ENCODE measurements around the gene CPNE9. TPM values are rescaled to one million over a fixed set of nuclear protein-coding genes. Genes with fewer than 3 reads are reported as not detected.

The CPNE9 gene
- total RNA-seq, 1 donor from 2014 or later, result 0.20 TPM

- ChIA-PET POLR2A (no interaction called here), CTCF (interaction anchor here (1.3 kb wide), 1 partner anchor 13 kb away, joined by 3 read pairs; no protein-coding TSS in a partner anchor)
- Mint-ChIP-seq H3K4me3 (no peak overlapping the region), H3K27ac (no peak overlapping the region), H3K36me3 (ENCODE audit: low read depth) (no peaks in the 10 kb centered on the region), H3K27me3 (peaks cover 2% of the 10 kb centered on the region), H3K4me1 (no peaks in the 10 kb centered on the region), H3K9me3 (no peaks in the 10 kb centered on the region)
- DNase-seq (no peak), ATAC-seq (ENCODE audit: low read depth) (no peak)
- intact Hi-C loops (cut with micrococcal nuclease), result no loop called here
- no peak for TF ChIP-seq CTCF (IDR thresholded peaks at IDR 0.05)
Measured at GRCh38 chr3:9715136-9715535, 11.5 kb downstream of the CPNE9 start.

- ChIA-PET CTCF (no interaction called here), POLR2A (no interaction called here)
- TF ChIP-seq CTCF (IDR thresholded peaks at IDR 0.05), result no peak
- Mint-ChIP-seq H3K9me3 (no peaks in the 10 kb centered on the region), H3K4me3 (no peak overlapping the region), H3K27me3 (no peaks in the 10 kb centered on the region), H3K27ac (no peak overlapping the region), H3K36me3 (ENCODE audit: low read depth) (no peaks in the 10 kb centered on the region), H3K4me1 (peaks cover 3% of the 10 kb centered on the region)
- intact Hi-C loops (cut with micrococcal nuclease), result no loop called here
- ATAC-seq (ENCODE audit: low read depth) (peak; percentile 49), DNase-seq (no peak)
Measured at GRCh38 chr3:9715764-9716437, 12.3 kb downstream of the CPNE9 start.

- CTCF ChIA-PET, result no interaction called here
- intact Hi-C loops (cut with micrococcal nuclease), result no loop called here
- peaks cover 13% of the 10 kb centered on the region for H3K4me1 Mint-ChIP-seq
- no peaks in the 10 kb centered on the region for H3K36me3 Mint-ChIP-seq (ENCODE audit: low read depth)
- H3K27me3 Mint-ChIP-seq, result no peaks in the 10 kb centered on the region
- H3K27ac Mint-ChIP-seq, result no peak overlapping the region
- no peak for TF ChIP-seq CTCF (IDR thresholded peaks at IDR 0.05)
- no peaks in the 10 kb centered on the region for H3K9me3 Mint-ChIP-seq
- DNase-seq (no peak), ATAC-seq (ENCODE audit: low read depth) (no peak)
- H3K4me3 Mint-ChIP-seq, result no peak overlapping the region
- POLR2A ChIA-PET, result no interaction called here
Measured at GRCh38 chr3:9716801-9717555, 13.3 kb downstream of the CPNE9 start.

- no peak for ATAC-seq (ENCODE audit: low read depth)
- intact Hi-C loops (cut with micrococcal nuclease), result no loop called here
- DNase-seq, result no peak
- H3K4me3 Mint-ChIP-seq, result no peak overlapping the region
- peaks cover 15% of the 10 kb centered on the region for H3K4me1 Mint-ChIP-seq
- ChIA-PET POLR2A (no interaction called here), CTCF (interaction anchor here (0.7 kb wide), 1 partner anchor 10 kb away, joined by 4 read pairs; no protein-coding TSS in a partner anchor)
- no peaks in the 10 kb centered on the region for H3K27me3 Mint-ChIP-seq
- no peak overlapping the region for H3K27ac Mint-ChIP-seq
- no peaks in the 10 kb centered on the region for H3K9me3 Mint-ChIP-seq
- no peaks in the 10 kb centered on the region for H3K36me3 Mint-ChIP-seq (ENCODE audit: low read depth)
- TF ChIP-seq CTCF (IDR thresholded peaks at IDR 0.05), result no peak
Measured at GRCh38 chr3:9717563-9717962, 13.9 kb downstream of the CPNE9 start.

GRCh38 chr3:9718118-9718517, 14.5 kb downstream of the CPNE9 start:
- intact Hi-C loops (cut with micrococcal nuclease), result no loop called here
- Mint-ChIP-seq H3K4me1 (peaks cover 15% of the 10 kb centered on the region), H3K36me3 (ENCODE audit: low read depth) (no peaks in the 10 kb centered on the region), H3K4me3 (no peak overlapping the region), H3K9me3 (no peaks in the 10 kb centered on the region), H3K27me3 (no peaks in the 10 kb centered on the region), H3K27ac (no peak overlapping the region)
- POLR2A ChIA-PET, result no interaction called here
- DNase-seq (no peak), ATAC-seq (ENCODE audit: low read depth) (no peak)
- CTCF ChIA-PET, result interaction anchor here (0.7 kb wide), 1 partner anchor 9 kb away, joined by 4 read pairs; no protein-coding TSS in a partner anchor
- no peak for TF ChIP-seq CTCF (IDR thresholded peaks at IDR 0.05)
